Measurements from ENCODE around the gene CD99. TPM values are rescaled to one million over a fixed set of nuclear protein-coding genes. Genes with fewer than 3 reads are reported as not detected.
A peak's percentile ranks its signal among the peaks of the same experiment; 100 is the strongest.

CD99 gene
- total and polyA plus RNA-seq, 2 donors (not counting 1 experiment from before 2014, with no cell fraction given): 70.7 to 133 TPM

DNA sequence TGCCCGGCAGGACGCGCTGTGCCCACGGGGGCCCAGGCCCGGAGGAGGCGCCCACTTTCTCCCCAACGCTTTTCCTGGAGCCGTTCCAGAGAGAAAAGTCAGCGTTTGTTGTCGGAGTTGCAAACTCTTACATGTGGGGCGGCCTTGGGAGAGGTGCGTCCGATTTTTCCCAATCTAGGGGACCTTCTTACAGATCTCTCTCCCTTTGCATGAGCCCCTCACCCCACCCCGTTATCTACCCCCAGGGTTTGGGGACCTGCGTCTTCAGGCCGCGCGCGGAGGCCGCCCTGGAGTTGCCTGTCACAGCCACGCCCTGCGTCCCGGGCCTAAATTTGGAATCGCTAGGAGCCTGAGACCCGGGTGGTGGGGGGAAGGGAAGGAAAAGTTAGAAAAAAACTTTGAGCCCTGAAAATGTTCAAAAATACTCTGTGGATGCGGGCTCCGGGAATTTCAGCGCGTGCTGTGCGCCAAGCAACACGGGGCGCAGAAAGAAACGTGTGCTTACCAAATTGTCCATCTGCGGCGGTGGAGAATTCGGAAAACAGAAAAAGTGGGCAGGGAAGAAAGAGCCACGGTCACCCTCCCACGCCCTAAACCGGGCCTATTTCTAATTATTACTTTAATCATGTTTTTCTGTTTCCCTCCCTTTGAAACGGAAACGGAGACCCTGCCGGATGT lies 587 bp downstream of the CD99 start:
- Histone ChIP-seq H3K4me2 (replicated peaks; ENCODE audit: low read depth, low read length, poor library complexity, severe bottlenecking) (peak overlapping the region; percentile 97), H3K36me3 (replicated peaks in 1 of 2; ENCODE audit: control extremely low read depth in 1 of 2, control insufficient read depth in 1 of 2, extremely low read depth in 1 of 2, insufficient read depth in 2 of 2, low read length in 1 of 2) (no peaks in the 10 kb centered on the region), H4K20me1 (ENCODE audit: control insufficient read depth, insufficient read depth, low read length, poor library complexity, severe bottlenecking) (peaks cover 28% of the 10 kb centered on the region), H3K9me3 (ENCODE audit: control extremely low read depth in 1 of 3, control insufficient read depth in 2 of 3, insufficient read depth in 1 of 3, low read length in 2 of 3) (no peaks in the 10 kb centered on the region), H3K27me3 (replicated peaks in 1 of 4; ENCODE audit: control extremely low read depth in 1 of 4, control insufficient read depth in 3 of 4, insufficient read depth in 4 of 4, low read length in 3 of 4) (no peaks in the 10 kb centered on the region), H3K27ac (ENCODE audit: low read length in 2 of 2) (peak overlapping the region; percentile 26 to 50), H3K4me1 (ENCODE audit: control insufficient read depth in 2 of 2, insufficient read depth in 2 of 2, low read length in 2 of 2) (peaks cover 34 to 53% of the 10 kb centered on the region in 2 donors), H3K4me3 (ENCODE audit: control extremely low read depth in 1 of 5, extremely low read depth in 1 of 5, insufficient read depth in 1 of 5, low read depth in 2 of 5, low read length in 4 of 5) (peak overlapping the region; percentile 67 to 99 (median 84)), H3K79me2 (ENCODE audit: control insufficient read depth, insufficient read depth, low read length) (peaks cover 45% of the 10 kb centered on the region), H2AFZ (ENCODE audit: insufficient read depth, low read depth, low read length, poor library complexity, severe bottlenecking) (peak overlapping the region; percentile 80), H3K9ac (ENCODE audit: low read length) (peak overlapping the region; percentile 93)
- peaks cover 46% of the 10 kb centered on the region for H3K4me1 Mint-ChIP-seq
- TF ChIP-seq EZH2 (IDR thresholded peaks at IDR 0.05; ENCODE audit: borderline replicate concordance, insufficient read depth, low read depth, low read length, poor library complexity, severe bottlenecking): no peak
- no peak for TF ChIP-seq CTCF (IDR thresholded peaks at IDR 0.05)
- intact Hi-C loops (cut with micrococcal nuclease): loop anchor here (1.0 to 5.0 kb wide), 3 partner anchors 16 to 236 kb away; partner anchors contain the start of gene ARSD
- ATAC-seq (ENCODE audit: low read depth) (no peak), DNase-seq (no peak)
- H3K9me3 Mint-ChIP-seq (ENCODE audit: insufficient read depth): no peaks in the 10 kb centered on the region
- POLR2A ChIA-PET: no interaction called here
- H3K27ac Mint-ChIP-seq: peak overlapping the region; percentile 67
- H3K4me3 Mint-ChIP-seq: peak overlapping the region; percentile 87
- H3K27me3 Mint-ChIP-seq: no peaks in the 10 kb centered on the region
- CTCF ChIA-PET: no interaction called here
- WGBS (ENCODE audit: insufficient coverage): under 1% methylated on average over 30 of the region's 42 CpGs

All from B cell (primary cell).